ENCODE data around the gene PPEF1.
"Not testable (repeated sequence)": the region's sequence is repeated elsewhere in the genome, so short reads cannot be mapped to it uniquely, and the experiment has no call there.

The PPEF1 gene

GRCh38 chrX:18721683-18722499, 14.4 kb downstream of the PPEF1 start:
- no peak overlapping the region for H3K4me3 Mint-ChIP-seq
- no peak for ATAC-seq (replicated peaks)
- peaks cover 0 to 5% of the 10 kb centered on the region in 2 donors for H3K4me1 Mint-ChIP-seq (ENCODE audit: low read depth in 2 of 2)
- DNase-seq = no peak
- H3K36me3 Mint-ChIP-seq (ENCODE audit: insufficient read depth) = no peaks in the 10 kb centered on the region
- peaks cover 6 to 22% of the 10 kb centered on the region in 2 donors for H3K27me3 Mint-ChIP-seq
- no peak overlapping the region for H3K27ac Mint-ChIP-seq
- no peaks in the 10 kb centered on the region for H3K9me3 Mint-ChIP-seq

- Mint-ChIP-seq H3K27me3 (peaks cover 6 to 15% of the 10 kb centered on the region in 2 donors), H3K4me1 (ENCODE audit: low read depth in 2 of 2) (peaks cover 0 to 5% of the 10 kb centered on the region in 2 donors), H3K9me3 (no peaks in the 10 kb centered on the region), H3K36me3 (ENCODE audit: insufficient read depth) (no peaks in the 10 kb centered on the region), H3K4me3 (no peak overlapping the region), H3K27ac (no peak overlapping the region)
- DNase-seq (no peak), ATAC-seq (replicated peaks) (no peak)
Measured at GRCh38 chrX:18722500-18723071, 15.1 kb downstream of the PPEF1 start.

- peaks cover 0 to 5% of the 10 kb centered on the region in 2 donors for H3K4me1 Mint-ChIP-seq (ENCODE audit: low read depth in 2 of 2)
- H3K36me3 Mint-ChIP-seq (ENCODE audit: insufficient read depth) = no peaks in the 10 kb centered on the region
- DNase-seq (no peak), ATAC-seq (replicated peaks) (no peak)
- H3K27me3 Mint-ChIP-seq = peaks cover 10 to 12% of the 10 kb centered on the region in 2 donors
- H3K9me3 Mint-ChIP-seq = no peaks in the 10 kb centered on the region
- peak overlapping the region in 1 of 2 donors; percentile 59 for H3K27ac Mint-ChIP-seq
- H3K4me3 Mint-ChIP-seq = no peak overlapping the region
Measured at GRCh38 chrX:18725310-18725943, 18.0 kb downstream of the PPEF1 start.

DNA sequence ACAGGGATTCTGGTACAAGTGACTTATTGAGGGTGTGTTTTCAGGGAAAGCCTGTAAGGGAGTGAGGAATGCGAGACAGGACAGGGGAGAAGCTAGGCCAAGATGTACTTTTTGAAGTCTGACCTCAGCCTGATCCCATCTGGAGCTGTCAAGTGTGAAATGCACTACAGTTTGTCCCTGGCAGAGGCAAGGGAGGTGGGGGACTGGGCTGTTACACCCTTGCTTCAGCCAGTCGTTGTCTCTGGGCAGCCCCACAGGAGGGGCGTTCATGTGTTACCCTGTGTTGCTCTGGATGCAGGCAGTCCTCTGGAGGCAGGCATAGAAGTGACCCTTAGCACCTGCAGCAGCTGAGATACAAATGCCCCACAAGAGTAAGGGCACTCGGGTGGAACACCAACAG, 25.8 kb downstream of the PPEF1 start:
- DNase-seq = no peak
- Mint-ChIP-seq H3K36me3 (ENCODE audit: insufficient read depth) (no peaks in the 10 kb centered on the region), H3K4me3 (no peak overlapping the region), H3K27ac (no peak overlapping the region), H3K27me3 (peaks cover 0 to 11% of the 10 kb centered on the region in 2 donors), H3K4me1 (ENCODE audit: low read depth in 2 of 2) (no peaks in the 10 kb centered on the region), H3K9me3 (no peaks in the 10 kb centered on the region)
- no peak for ATAC-seq (replicated peaks)

- not testable (repeated sequence) for H3K4me3 Mint-ChIP-seq; H3K36me3 Mint-ChIP-seq (ENCODE audit: insufficient read depth); H3K27ac Mint-ChIP-seq; DNase-seq; ATAC-seq (replicated peaks); H3K9me3 Mint-ChIP-seq; H3K4me1 Mint-ChIP-seq (ENCODE audit: low read depth in 2 of 2)
- peaks cover 0 to 10% of the 10 kb centered on the region in 2 donors for H3K27me3 Mint-ChIP-seq
Measured at GRCh38 chrX:18739609-18740008, 32.2 kb downstream of the PPEF1 start.

- Mint-ChIP-seq H3K27me3 (peaks cover 6 to 10% of the 10 kb centered on the region in 2 donors), H3K9me3 (no peaks in the 10 kb centered on the region), H3K4me3 (no peak overlapping the region), H3K4me1 (ENCODE audit: low read depth in 2 of 2) (no peaks in the 10 kb centered on the region), H3K36me3 (ENCODE audit: insufficient read depth) (no peaks in the 10 kb centered on the region), H3K27ac (no peak overlapping the region)
- DNase-seq = no peak
- ATAC-seq (replicated peaks) = no peak
Measured at GRCh38 chrX:18748499-18748898, 41.1 kb downstream of the PPEF1 start.

DNA sequence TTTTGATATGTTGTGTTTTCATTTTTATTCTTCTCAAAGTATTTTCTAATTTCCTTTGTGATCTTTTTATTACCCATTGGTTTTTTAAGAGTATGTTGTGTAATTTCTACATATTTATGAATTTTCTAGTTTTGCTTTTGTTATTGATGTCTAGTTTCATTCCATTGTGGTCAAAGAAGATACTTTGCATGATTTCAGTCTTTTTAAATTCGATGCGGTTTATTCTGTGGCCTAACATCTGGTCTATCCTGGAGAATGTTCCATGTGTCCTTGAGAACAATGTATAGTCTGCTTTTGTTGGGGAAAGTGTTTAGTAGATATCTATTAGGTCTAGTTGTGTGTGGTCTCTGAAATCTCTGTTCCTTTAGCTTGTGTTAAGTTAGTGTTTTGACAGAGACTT, 46.2 kb downstream of the PPEF1 start:
- H3K9me3 Mint-ChIP-seq = no peaks in the 10 kb centered on the region
- no peak for DNase-seq
- H3K27ac Mint-ChIP-seq = no peak overlapping the region
- no peaks in the 10 kb centered on the region for H3K4me1 Mint-ChIP-seq (ENCODE audit: low read depth in 2 of 2)
- no peaks in the 10 kb centered on the region for H3K36me3 Mint-ChIP-seq (ENCODE audit: insufficient read depth)
- no peak for ATAC-seq (replicated peaks)
- H3K27me3 Mint-ChIP-seq = peaks cover 5 to 13% of the 10 kb centered on the region in 2 donors
- no peak overlapping the region for H3K4me3 Mint-ChIP-seq

- no peak for ATAC-seq (replicated peaks)
- H3K4me3 Mint-ChIP-seq = no peak overlapping the region
- no peaks in the 10 kb centered on the region for H3K9me3 Mint-ChIP-seq
- no peaks in the 10 kb centered on the region for H3K4me1 Mint-ChIP-seq (ENCODE audit: low read depth in 2 of 2)
- no peak overlapping the region for H3K27ac Mint-ChIP-seq
- no peaks in the 10 kb centered on the region for H3K36me3 Mint-ChIP-seq (ENCODE audit: insufficient read depth)
- peaks cover 5 to 13% of the 10 kb centered on the region in 2 donors for H3K27me3 Mint-ChIP-seq
- no peak for DNase-seq
Measured at GRCh38 chrX:18755651-18756050, 48.2 kb downstream of the PPEF1 start.

DNA sequence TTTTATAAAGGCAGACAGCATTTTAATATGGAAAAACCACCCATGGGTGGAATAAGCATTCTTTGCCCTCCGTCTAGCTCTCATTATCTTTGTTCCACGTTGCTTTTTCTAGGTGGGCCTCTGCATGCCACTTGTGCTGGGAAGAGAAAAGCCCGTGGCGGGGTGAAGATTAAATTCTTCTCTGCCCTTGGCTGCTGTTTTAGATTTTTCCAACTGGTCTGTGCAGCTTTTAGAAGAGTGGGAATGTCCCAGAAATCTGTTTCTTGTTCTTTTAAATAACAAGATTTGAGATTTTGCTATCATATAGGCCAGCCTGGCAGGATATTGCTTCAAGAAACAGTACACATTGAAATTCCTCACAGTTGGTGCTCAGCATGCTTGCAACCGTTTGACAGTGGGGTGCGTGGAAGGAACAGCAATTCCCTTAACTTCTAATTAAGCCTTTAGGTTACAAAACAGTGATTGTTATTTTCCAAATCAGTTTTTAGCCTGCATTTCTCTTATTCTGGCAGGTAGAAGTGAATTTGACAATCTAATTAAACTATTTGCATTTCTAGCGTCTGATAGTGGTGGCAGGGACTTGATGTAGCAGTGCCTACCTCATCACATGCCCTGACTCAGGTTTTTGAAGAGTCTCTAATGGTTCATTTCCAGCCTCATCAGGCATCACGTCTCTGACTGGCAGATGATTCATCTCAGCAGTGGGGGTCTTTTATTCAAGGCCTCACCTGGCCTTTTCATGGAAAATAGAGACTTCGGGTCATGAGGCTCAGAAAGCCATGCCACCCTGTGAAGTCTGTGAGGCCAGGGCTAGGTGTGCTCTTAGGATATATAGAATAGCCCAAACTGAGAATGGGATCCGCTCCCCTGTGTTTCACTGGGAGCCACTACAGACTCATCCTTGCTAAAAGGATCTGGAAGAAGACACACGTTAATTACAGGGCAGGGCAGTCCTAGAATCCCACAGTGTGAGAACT, 50.8 kb downstream of the PPEF1 start:
- no peaks in the 10 kb centered on the region for H3K4me1 Mint-ChIP-seq (ENCODE audit: low read depth in 2 of 2)
- ATAC-seq (replicated peaks) = no peak

GRCh38 chrX:18761750-18762149, 54.3 kb downstream of the PPEF1 start:
- ATAC-seq (replicated peaks) (no peak), DNase-seq (no peak)
- no peaks in the 10 kb centered on the region for H3K9me3 Mint-ChIP-seq
- no peaks in the 10 kb centered on the region for H3K4me1 Mint-ChIP-seq (ENCODE audit: low read depth in 2 of 2)
- no peaks in the 10 kb centered on the region for H3K36me3 Mint-ChIP-seq (ENCODE audit: insufficient read depth)
- H3K4me3 Mint-ChIP-seq = no peak overlapping the region
- no peak overlapping the region for H3K27ac Mint-ChIP-seq
- H3K27me3 Mint-ChIP-seq = peaks cover 7 to 16% of the 10 kb centered on the region in 2 donors

More for the DNA sequence above, 50.8 kb downstream of the PPEF1 start:
- no peak for DNase-seq
- Mint-ChIP-seq H3K9me3 (no peaks in the 10 kb centered on the region), H3K27me3 (peaks cover 5 to 13% of the 10 kb centered on the region in 2 donors), H3K4me3 (no peak overlapping the region), H3K36me3 (ENCODE audit: insufficient read depth) (no peaks in the 10 kb centered on the region), H3K27ac (no peak overlapping the region)

GRCh38 chrX:18763106-18763505, 55.7 kb downstream of the PPEF1 start:
- H3K9me3 Mint-ChIP-seq; H3K4me1 Mint-ChIP-seq (ENCODE audit: low read depth in 2 of 2); H3K4me3 Mint-ChIP-seq; H3K27me3 Mint-ChIP-seq; H3K27ac Mint-ChIP-seq; DNase-seq; ATAC-seq (replicated peaks); H3K36me3 Mint-ChIP-seq (ENCODE audit: insufficient read depth): not testable (repeated sequence)

DNA sequence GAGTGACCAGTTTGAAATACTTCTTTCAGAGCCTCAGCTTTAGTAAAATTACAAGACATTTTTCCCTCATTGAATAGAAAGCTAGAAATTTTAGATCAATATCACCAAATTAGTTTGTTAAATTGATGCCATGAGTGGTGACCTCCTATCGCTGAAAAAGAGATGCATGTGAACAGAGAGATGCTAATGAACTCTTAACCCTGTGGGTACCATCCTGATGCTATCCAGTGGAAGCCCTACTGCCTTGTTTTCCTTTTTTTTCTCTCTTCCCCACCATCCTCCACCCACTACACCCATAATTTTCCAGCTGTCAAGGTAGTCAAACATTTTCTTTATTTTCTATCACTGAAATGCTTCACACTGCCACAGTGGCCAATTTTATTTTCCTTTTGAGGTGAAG, 61.9 kb downstream of the PPEF1 start:
- Mint-ChIP-seq H3K27me3 (peaks cover 0 to 2% of the 10 kb centered on the region in 2 donors), H3K4me1 (ENCODE audit: low read depth in 2 of 2) (no peaks in the 10 kb centered on the region), H3K36me3 (ENCODE audit: insufficient read depth) (no peaks in the 10 kb centered on the region), H3K27ac (no peak overlapping the region), H3K9me3 (no peaks in the 10 kb centered on the region), H3K4me3 (no peak overlapping the region)
- DNase-seq (no peak), ATAC-seq (replicated peaks) (no peak)

All from effector memory CD8-positive, alpha-beta T cell (primary cell).